Lung (tissue), 12 donors: ENCODE data around the gene ARAP1. TPM values are rescaled to one million over a fixed set of nuclear protein-coding genes. Genes with fewer than 3 reads are reported as not detected.

Experiments
- ATAC-seq: fragments of 200-7000 bp; cut with Tn5 transposase; one replicate; pipeline ENCODE4 v1.9.1; 2020; ENCODE audit warnings: moderate number of reproducible peaks; ENCODE audit not compliant: insufficient read depth, low FRiP score
- DNase-seq, 3 donors: peaks; one replicate each; pipeline ENCODE4 v3.0.0-alpha.2; 2013 to 2017
- H3K27ac ChIP-seq, 2 donors: one replicate each; pipeline ENCODE4 v1.5.1; 2013; ENCODE audit warnings: mild to moderate bottlenecking in 2 of 2, moderate library complexity in 2 of 2, control low read depth in 1 of 2, inconsistent platforms in 1 of 2, low read depth in 1 of 2, low read length in 1 of 2
- H3K27me3 ChIP-seq, 3 donors: one replicate each; pipeline ENCODE4 v1.5.1; 2013; ENCODE audit warnings: low read length in 2 of 3; ENCODE audit not compliant: control insufficient read depth in 3 of 3, insufficient read depth in 3 of 3
- H3K36me3 ChIP-seq, 4 donors: one replicate each; pipeline ENCODE4 v1.5.1; 2013; ENCODE audit warnings: low read length in 4 of 4, mild to moderate bottlenecking in 1 of 4, moderate library complexity in 1 of 4; ENCODE audit not compliant: control insufficient read depth in 4 of 4, insufficient read depth in 4 of 4
- H3K4me1 ChIP-seq, 5 donors: one replicate each; pipeline ENCODE4 v1.5.1; 2013; ENCODE audit warnings: low read length in 5 of 5, mild to moderate bottlenecking in 2 of 5, moderate library complexity in 1 of 5; ENCODE audit not compliant: control insufficient read depth in 5 of 5, insufficient read depth in 5 of 5
- H3K4me3 ChIP-seq: one replicate; pipeline ENCODE4 v1.5.1; 2013; ENCODE audit warnings: mild to moderate bottlenecking, control low read depth, moderate library complexity
- H3K9ac ChIP-seq, 2 donors: one replicate each; pipeline ENCODE4 v1.5.1; 2013; ENCODE audit warnings: low read length in 2 of 2, control low read depth in 1 of 2; ENCODE audit not compliant: insufficient read depth in 1 of 2
- H3K9me3 ChIP-seq, 4 donors: one replicate each; pipeline ENCODE4 v1.5.1; 2013; ENCODE audit warnings: low read length in 3 of 4, mild to moderate bottlenecking in 1 of 4, moderate library complexity in 1 of 4; ENCODE audit not compliant: control insufficient read depth in 4 of 4, insufficient read depth in 3 of 4
- CTCF ChIP-seq: IDR thresholded peaks from 2 replicates; pipeline ENCODE4 v1.5.1; 2012; ENCODE audit warnings: mild to moderate bottlenecking; ENCODE audit errors: control extremely low read depth, extremely low read depth
- WGBS, 2 donors: extraction: QIAGEN DNeasy Blood & Tissue Kit; methylation state at CpG; one replicate each; pipeline ENCODE4 v1.1.7; 2013; 5-methylcytosine and 5-hydroxymethylcytosine counted together
- polyA plus RNA-seq, 2 donors: library from polyadenylated mRNA; stranded (reverse); fragments of 200-250 nt; gene quantifications; one replicate each; pipeline ENCODE4 v1.2.1, GENCODE V29; 2013
- total RNA-seq, 2 donors: library from RNA; depleted of rRNA in 1 of 2; stranded (reverse); fragments of >200 nt in 1 of 2; gene quantifications; one replicate each; pipeline ENCODE4 v1.2.1, GENCODE V29; 2014 to 2021
- donor health status: control.
- donor health status: control.
- donor health status: Bipolar disorder and iron deficiency.
- donor health status: healthy.
- donor health status: DM: yes; HTN: yes; CAD: no.

Gene ARAP1
- total and polyA plus RNA-seq, 4 donors = 134 to 218 (median 173) TPM

DNA sequence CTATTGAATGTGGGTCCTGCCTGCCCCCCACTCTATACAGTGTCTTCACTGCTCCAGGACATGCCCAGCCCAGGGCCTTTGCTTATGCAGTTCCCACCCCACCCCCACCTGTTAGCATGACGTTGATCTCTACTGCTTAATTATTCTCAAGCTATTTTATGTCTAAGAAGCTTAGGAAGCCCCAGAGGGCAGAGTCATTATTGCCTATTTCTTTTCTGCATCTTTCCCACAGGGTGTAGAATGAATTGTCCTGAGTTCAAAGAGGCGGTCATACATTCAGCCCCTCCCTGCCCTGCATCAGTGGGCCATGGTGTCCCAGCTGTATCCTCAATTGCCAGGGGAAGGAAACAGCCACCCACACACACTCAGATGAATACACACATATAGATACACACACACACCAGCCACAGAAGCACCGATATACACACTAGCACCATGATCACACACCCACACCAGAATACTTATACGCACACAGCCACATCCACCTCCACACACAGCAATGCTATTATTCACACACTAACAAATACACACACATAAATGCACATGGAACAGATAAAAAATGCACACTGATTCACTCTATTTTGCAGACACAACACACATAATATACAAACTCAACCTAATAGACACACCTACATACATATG lies 79.5 kb downstream of the ARAP1 start:
- TF ChIP-seq CTCF = no peak
- no peak overlapping the region for H3K4me3 ChIP-seq
- H3K4me1 ChIP-seq = no peaks in the 10 kb centered on the region
- ATAC-seq = no peak
- no peaks in the 10 kb centered on the region for H3K36me3 ChIP-seq
- H3K27me3 ChIP-seq = peaks cover 0 to 52% (median 36%) of the 10 kb centered on the region in 3 donors
- no peak overlapping the region for H3K27ac ChIP-seq
- H3K9me3 ChIP-seq = peaks cover 0 to 3% (median 0%) of the 10 kb centered on the region in 4 donors
- no peak overlapping the region for H3K9ac ChIP-seq
- 60 to 77% methylated on average over 4 of the region's 4 CpGs for WGBS, 2 donors
- no peak for DNase-seq

GRCh38 chr11:72671152-72672099 lies 80.8 kb downstream of the ARAP1 start:
- Histone ChIP-seq H3K27me3 (peaks cover 0 to 45% (median 29%) of the 10 kb centered on the region in 3 donors), H3K4me1 (no peaks in the 10 kb centered on the region), H3K9ac (no peak overlapping the region), H3K4me3 (no peak overlapping the region), H3K9me3 (peaks cover 0 to 10% (median 2%) of the 10 kb centered on the region in 4 donors), H3K36me3 (no peaks in the 10 kb centered on the region), H3K27ac (no peak overlapping the region)
- DNase-seq = no peak
- TF ChIP-seq CTCF = no peak
- WGBS, 2 donors = 56 to 64% methylated on average over 8 of the region's 8 CpGs
- ATAC-seq = no peak

GRCh38 chr11:72670041-72670440 lies 82.2 kb downstream of the ARAP1 start:
- DNase-seq = no peak
- no peak for TF ChIP-seq CTCF
- ATAC-seq = no peak
- Histone ChIP-seq H3K4me1 (no peaks in the 10 kb centered on the region), H3K4me3 (no peak overlapping the region), H3K36me3 (no peaks in the 10 kb centered on the region), H3K9me3 (peaks cover 0 to 10% (median 2%) of the 10 kb centered on the region in 4 donors), H3K9ac (no peak overlapping the region), H3K27me3 (peaks cover 0 to 38% (median 26%) of the 10 kb centered on the region in 3 donors), H3K27ac (no peak overlapping the region)
- WGBS, 2 donors = 33 to 45% methylated on average over 4 of the region's 4 CpGs
